D721Med (cell line): ENCODE results near the gene NOS1.

Experiments used
- DNase-seq: peaks from one replicate; pipeline ENCODE4 v3.0.0; 2011; ENCODE audit warnings: low spot score; ENCODE audit not compliant: insufficient read length
- FAIRE-seq: peaks from 2 replicates; lab custom pipeline; 2011; peaks lifted over from hg19 to GRCh38; lab: Jason Lieb, UNC
- CTCF ChIP-seq: IDR thresholded peaks from 2 replicates; pipeline ENCODE4 v1.5.1; 2012; ENCODE audit warnings: mild to moderate bottlenecking, control low read depth; ENCODE audit not compliant: insufficient read depth; ENCODE audit errors: missing control alignments

The NOS1 gene

GRCh38 chr12:117294189-117294603 lies 67.2 kb downstream of the NOS1 start:
- no peak for DNase-seq
- TF ChIP-seq CTCF = no peak
- no peak for FAIRE-seq

DNA sequence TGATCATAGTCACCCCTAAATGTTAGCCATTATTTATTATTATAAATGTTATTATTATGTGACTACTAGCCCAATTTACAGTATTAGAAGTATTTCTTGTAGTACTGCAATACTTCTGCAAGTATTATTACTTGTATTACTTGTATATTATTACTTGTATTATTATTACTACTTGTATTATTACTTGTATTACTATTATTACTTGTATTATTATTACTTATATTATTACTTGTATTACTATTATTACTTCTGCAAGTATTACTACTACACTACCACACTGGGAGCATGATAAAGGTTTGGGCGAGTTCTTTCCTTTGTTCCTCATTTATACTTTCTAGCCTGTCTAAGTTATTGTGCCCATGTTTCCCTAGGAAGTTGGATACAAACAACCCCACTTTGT lies 67.9 kb downstream of the NOS1 start:
- TF ChIP-seq CTCF = no peak
- no peak for FAIRE-seq
- DNase-seq = no peak

- FAIRE-seq = no peak
- DNase-seq = no peak
- no peak for TF ChIP-seq CTCF
Observed at GRCh38 chr12:117292688-117293087, 68.7 kb downstream of the NOS1 start.

GRCh38 chr12:117284140-117284539 lies 77.3 kb downstream of the NOS1 start:
- no peak for DNase-seq
- FAIRE-seq = no peak
- no peak for TF ChIP-seq CTCF

- DNase-seq = no peak
- no peak for TF ChIP-seq CTCF
- no peak for FAIRE-seq
Observed at GRCh38 chr12:117282490-117282889, 78.9 kb downstream of the NOS1 start.

GRCh38 chr12:117280019-117280680 lies 81.3 kb downstream of the NOS1 start:
- no peak for DNase-seq
- FAIRE-seq = no peak
- TF ChIP-seq CTCF = no peak

- DNase-seq = no peak
Observed at GRCh38 chr12:117279606-117280005, 81.8 kb downstream of the NOS1 start.

More at GRCh38 chr12:117279606-117280005, 81.8 kb downstream of the NOS1 start:
- FAIRE-seq = no peak
- TF ChIP-seq CTCF = no peak
